ENCODE results near the gene ALS2CL. TPM values are rescaled to one million over a fixed set of nuclear protein-coding genes. Genes with fewer than 3 reads are reported as not detected.

ALS2CL gene
- total RNA-seq, 3 donors from 2014 or later, result 1.3 to 1.5 (median 1.4) TPM

- no peak overlapping the region for H3K4me3 Mint-ChIP-seq
- H3K27me3 Mint-ChIP-seq (ENCODE audit: low read depth), result peaks cover 8% of the 10 kb centered on the region
- peaks cover 18% of the 10 kb centered on the region for H3K4me1 Mint-ChIP-seq (ENCODE audit: low read depth)
- H3K36me3 Mint-ChIP-seq (ENCODE audit: insufficient read depth), result no peaks in the 10 kb centered on the region
- DNase-seq (no peak), ATAC-seq (no peak)
- H3K9me3 Mint-ChIP-seq, result no peaks in the 10 kb centered on the region
Observed at GRCh38 chr3:46702246-46703012, 8.9 kb upstream of the ALS2CL start.

DNA sequence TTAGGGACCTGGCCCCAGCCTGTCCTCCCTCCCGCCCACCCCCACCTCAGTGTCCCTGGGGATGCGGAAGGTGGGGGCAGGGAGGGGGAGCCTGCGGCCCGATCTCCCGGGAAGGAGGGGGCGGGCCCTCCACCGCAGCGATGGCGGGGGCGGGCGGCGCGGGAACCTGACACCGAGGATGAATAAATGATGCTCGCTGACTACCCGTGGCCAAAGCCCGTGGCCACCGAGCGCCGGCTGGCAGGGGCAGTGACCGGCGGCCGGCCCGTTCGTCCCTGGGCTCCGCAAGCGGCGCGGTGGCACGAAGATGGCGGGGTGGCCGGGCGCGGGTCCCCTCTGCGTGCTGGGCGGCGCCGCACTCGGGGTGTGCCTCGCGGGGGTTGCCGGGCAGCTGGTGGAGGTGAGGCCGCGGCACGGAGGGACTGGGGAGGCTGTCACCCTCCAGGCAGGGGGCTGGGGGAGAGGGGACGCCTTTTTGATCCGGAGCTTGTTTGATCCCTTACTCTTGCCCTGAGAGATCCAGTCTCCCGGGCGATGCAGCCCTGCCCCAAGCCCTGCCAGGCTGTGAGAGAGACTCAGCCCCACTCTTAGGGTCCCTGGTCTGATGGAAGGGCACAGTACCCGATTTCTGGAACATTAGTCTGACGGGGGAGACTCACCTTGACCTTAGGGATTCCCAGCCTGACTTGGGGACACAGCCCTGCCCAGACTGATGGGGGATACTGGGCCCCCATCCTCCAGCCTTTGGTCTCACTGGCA is 7.9 kb upstream of the ALS2CL start, which contains the start of gene TMIE:
TMIE (plus strand) TSS at position 212 of the 759 bp plus-strand sequence; CDS start at position 308, 96 bp downstream.
- H3K36me3 Mint-ChIP-seq (ENCODE audit: insufficient read depth), result no peaks in the 10 kb centered on the region
- DNase-seq (no peak), ATAC-seq (peak; percentile 38 to 47)
- peaks cover 8% of the 10 kb centered on the region for H3K27me3 Mint-ChIP-seq (ENCODE audit: low read depth)
- peaks cover 23% of the 10 kb centered on the region for H3K4me1 Mint-ChIP-seq (ENCODE audit: low read depth)
- no peaks in the 10 kb centered on the region for H3K9me3 Mint-ChIP-seq
- peak within 1 kb of the TSS; percentile 46 for H3K4me3 Mint-ChIP-seq

DNA sequence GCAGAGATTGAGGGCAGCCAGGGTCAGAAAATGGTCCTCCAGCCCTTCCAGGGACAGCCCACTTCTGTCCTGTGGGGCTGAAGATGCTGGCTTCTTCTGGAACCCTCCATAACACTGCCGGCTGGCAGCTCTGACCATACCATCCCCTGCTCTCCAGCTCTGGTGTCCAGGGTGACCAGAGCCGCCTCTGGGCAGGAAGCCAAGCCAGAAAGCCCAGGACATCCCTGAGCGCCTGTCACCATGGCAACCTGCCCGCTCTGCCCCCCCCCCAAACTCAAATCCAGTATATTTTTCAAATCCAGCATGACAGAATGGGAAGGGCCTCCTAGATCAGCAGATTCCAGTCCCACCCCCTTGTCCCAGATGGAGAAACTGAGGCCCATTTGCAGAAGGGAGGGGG is 7.3 kb upstream of the ALS2CL start:
- peaks cover 28% of the 10 kb centered on the region for H3K4me1 Mint-ChIP-seq (ENCODE audit: low read depth)
- ATAC-seq (no peak), DNase-seq (no peak)
- H3K9me3 Mint-ChIP-seq, result no peaks in the 10 kb centered on the region
- peaks cover 8% of the 10 kb centered on the region for H3K27me3 Mint-ChIP-seq (ENCODE audit: low read depth)
- peak overlapping the region; percentile 46 for H3K4me3 Mint-ChIP-seq
- H3K36me3 Mint-ChIP-seq (ENCODE audit: insufficient read depth), result no peaks in the 10 kb centered on the region

DNA sequence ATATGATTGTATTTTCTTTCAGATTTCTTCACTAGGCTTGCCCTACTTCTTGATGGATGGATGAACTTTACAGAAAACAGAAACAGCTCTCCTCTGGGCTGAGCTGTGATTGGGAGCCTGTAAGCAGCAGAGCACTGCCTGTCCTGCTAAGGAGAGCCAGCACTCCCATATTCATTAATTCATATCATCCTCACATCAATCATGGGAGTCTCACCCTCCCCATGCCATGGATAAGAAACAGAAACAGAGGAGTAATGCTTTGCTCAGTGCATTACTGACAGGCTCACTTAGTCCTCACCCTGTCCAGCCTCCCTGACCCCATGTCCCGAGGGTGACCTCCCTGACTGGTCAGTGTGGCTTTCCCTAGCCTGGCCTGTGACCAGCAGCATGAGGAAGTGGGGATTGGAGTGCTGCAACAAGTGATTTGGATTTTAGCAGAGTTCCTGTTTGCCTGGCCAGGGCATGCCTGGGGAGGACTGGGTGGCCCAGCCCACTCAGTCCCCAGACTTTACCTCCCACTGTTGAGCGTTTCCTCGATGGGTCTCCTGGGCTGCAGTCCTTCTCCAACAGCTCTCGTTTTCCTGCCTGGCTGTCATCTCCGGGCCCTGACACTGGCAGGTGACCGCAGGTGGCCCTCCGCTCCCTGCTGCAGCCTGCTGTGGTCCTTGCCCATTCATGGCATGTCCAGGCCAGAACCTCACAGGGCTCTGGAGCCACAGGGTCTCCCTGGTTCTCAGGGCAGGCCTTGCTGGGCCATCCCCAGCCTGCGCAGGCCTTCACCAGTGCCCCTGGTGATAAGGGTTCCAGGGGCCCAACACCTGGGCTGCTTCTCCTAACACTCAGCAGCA is 6.4 kb upstream of the ALS2CL start:
- no peak for ATAC-seq
- no peak for DNase-seq
- Mint-ChIP-seq H3K4me3 (no peak overlapping the region), H3K36me3 (ENCODE audit: insufficient read depth) (no peaks in the 10 kb centered on the region), H3K9me3 (no peaks in the 10 kb centered on the region), H3K4me1 (ENCODE audit: low read depth) (peaks cover 37% of the 10 kb centered on the region), H3K27me3 (ENCODE audit: low read depth) (peaks cover 8% of the 10 kb centered on the region)

- peaks cover 52% of the 10 kb centered on the region for H3K4me1 Mint-ChIP-seq (ENCODE audit: low read depth)
- no peak for DNase-seq
Observed at GRCh38 chr3:46695962-46696894, 2.7 kb upstream of the ALS2CL start.

GRCh38 chr3:46695177-46695961 is 1.9 kb upstream of the ALS2CL start:
- no peaks in the 10 kb centered on the region for H3K9me3 Mint-ChIP-seq
- DNase-seq (peak; percentile 42), ATAC-seq (peak in 1 of 2 donors; percentile 13)
- H3K27me3 Mint-ChIP-seq (ENCODE audit: low read depth), result no peaks in the 10 kb centered on the region
- H3K36me3 Mint-ChIP-seq (ENCODE audit: insufficient read depth), result no peaks in the 10 kb centered on the region
- peak overlapping the region; percentile 45 for H3K4me3 Mint-ChIP-seq
- H3K4me1 Mint-ChIP-seq (ENCODE audit: low read depth), result peaks cover 61% of the 10 kb centered on the region

More at GRCh38 chr3:46695962-46696894, 2.7 kb upstream of the ALS2CL start:
- no peak for ATAC-seq
- Mint-ChIP-seq H3K9me3 (no peaks in the 10 kb centered on the region), H3K27me3 (ENCODE audit: low read depth) (no peaks in the 10 kb centered on the region), H3K4me3 (no peak overlapping the region), H3K36me3 (ENCODE audit: insufficient read depth) (no peaks in the 10 kb centered on the region)

- no peak for ATAC-seq
- H3K27me3 Mint-ChIP-seq (ENCODE audit: low read depth), result no peaks in the 10 kb centered on the region
- no peak for DNase-seq
- H3K36me3 Mint-ChIP-seq (ENCODE audit: insufficient read depth), result no peaks in the 10 kb centered on the region
- H3K4me3 Mint-ChIP-seq, result peak overlapping the region; percentile 24
- H3K9me3 Mint-ChIP-seq, result no peaks in the 10 kb centered on the region
- H3K4me1 Mint-ChIP-seq (ENCODE audit: low read depth), result peaks cover 65% of the 10 kb centered on the region
Observed at GRCh38 chr3:46694520-46694919, 1.0 kb upstream of the ALS2CL start.

DNA sequence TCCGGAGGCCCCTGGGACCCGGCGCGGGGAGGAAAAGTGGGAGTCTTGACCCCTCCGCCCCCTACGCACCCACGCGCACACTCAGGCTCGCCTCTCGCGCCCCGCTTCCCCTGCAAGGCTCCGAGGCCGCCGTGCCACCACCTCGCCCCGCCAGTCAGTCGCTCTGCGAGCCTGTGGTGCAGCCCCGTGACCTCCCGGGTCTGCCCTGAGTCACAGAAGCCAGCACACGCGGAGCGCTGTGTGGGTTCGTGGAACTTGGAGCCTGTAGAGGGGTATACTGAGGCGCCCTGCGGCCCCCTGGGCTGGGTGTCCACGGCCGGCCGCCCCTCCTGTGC is 380 bp upstream of the ALS2CL start:
- Mint-ChIP-seq H3K4me3 (peak overlapping the region; percentile 58), H3K27me3 (ENCODE audit: low read depth) (no peaks in the 10 kb centered on the region), H3K36me3 (ENCODE audit: insufficient read depth) (no peaks in the 10 kb centered on the region), H3K4me1 (ENCODE audit: low read depth) (peaks cover 62% of the 10 kb centered on the region), H3K9me3 (no peaks in the 10 kb centered on the region)
- peak; percentile 64 to 66 for ATAC-seq
- DNase-seq, result peak; percentile 49

DNA sequence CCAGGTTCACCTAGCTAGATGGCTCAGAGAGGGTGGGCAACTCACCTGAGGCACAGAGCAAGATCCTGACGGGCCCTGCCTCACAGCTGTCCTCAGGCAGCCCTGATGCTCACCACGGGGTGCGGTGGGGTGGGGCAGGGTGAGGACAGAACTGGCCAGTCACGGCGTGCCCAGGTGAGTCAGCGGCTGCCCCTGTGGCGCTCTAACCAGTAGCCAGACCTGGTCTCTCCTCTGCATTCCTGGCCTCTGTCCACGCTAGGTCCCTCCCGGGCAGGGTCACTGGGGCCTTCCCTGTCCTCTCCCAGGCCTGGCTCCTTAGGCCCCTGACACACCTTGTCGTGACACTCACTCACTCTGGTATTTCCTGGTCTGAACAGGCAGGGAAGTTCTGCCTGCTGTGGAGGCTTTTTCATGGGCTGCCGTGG is 901 bp downstream of the ALS2CL start:
- ATAC-seq, result no peak
- no peak for DNase-seq

GRCh38 chr3:46690798-46691197 is 2.7 kb downstream of the ALS2CL start:
- H3K36me3 Mint-ChIP-seq (ENCODE audit: insufficient read depth), result no peaks in the 10 kb centered on the region
- ATAC-seq (no peak), DNase-seq (no peak)
- no peaks in the 10 kb centered on the region for H3K27me3 Mint-ChIP-seq (ENCODE audit: low read depth)
- no peaks in the 10 kb centered on the region for H3K9me3 Mint-ChIP-seq
- H3K4me3 Mint-ChIP-seq, result no peak overlapping the region
- H3K4me1 Mint-ChIP-seq (ENCODE audit: low read depth), result peaks cover 48% of the 10 kb centered on the region

More for the DNA sequence above, 901 bp downstream of the ALS2CL start:
- Mint-ChIP-seq H3K36me3 (ENCODE audit: insufficient read depth) (no peaks in the 10 kb centered on the region), H3K27me3 (ENCODE audit: low read depth) (no peaks in the 10 kb centered on the region), H3K4me1 (ENCODE audit: low read depth) (peaks cover 60% of the 10 kb centered on the region), H3K9me3 (no peaks in the 10 kb centered on the region), H3K4me3 (peak overlapping the region; percentile 77)

- Mint-ChIP-seq H3K27me3 (ENCODE audit: low read depth) (no peaks in the 10 kb centered on the region), H3K4me1 (ENCODE audit: low read depth) (peaks cover 6% of the 10 kb centered on the region), H3K4me3 (no peak overlapping the region), H3K9me3 (no peaks in the 10 kb centered on the region), H3K36me3 (ENCODE audit: insufficient read depth) (peaks cover 1% of the 10 kb centered on the region)
- DNase-seq, result no peak
- ATAC-seq, result no peak
Observed at GRCh38 chr3:46685446-46685845, 8.0 kb downstream of the ALS2CL start.

DNA sequence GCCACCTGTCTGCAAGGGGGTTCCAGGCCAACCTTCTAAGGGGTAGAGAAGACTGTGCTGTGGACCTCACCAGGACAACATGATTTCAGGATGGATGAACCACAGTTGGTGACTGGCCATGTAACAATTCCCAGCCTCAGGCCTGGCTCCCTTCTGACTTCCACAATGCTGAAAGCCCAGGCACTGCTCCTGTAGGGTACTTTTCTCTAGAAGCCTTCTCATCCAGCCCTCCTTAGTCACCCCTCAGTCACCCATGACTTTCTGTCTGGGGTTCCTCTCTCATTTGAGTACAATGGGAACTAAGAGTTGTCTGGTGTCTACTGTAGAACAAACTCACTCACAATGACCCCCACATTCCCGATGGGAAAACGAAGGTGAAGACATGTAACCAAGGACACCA is 8.6 kb downstream of the ALS2CL start:
- Mint-ChIP-seq H3K9me3 (no peaks in the 10 kb centered on the region), H3K36me3 (ENCODE audit: insufficient read depth) (peaks cover 3% of the 10 kb centered on the region), H3K4me3 (no peak overlapping the region), H3K27me3 (ENCODE audit: low read depth) (no peaks in the 10 kb centered on the region), H3K4me1 (ENCODE audit: low read depth) (peaks cover 3% of the 10 kb centered on the region)
- ATAC-seq (no peak), DNase-seq (no peak)

- Mint-ChIP-seq H3K9me3 (no peaks in the 10 kb centered on the region), H3K4me3 (no peak overlapping the region), H3K27me3 (ENCODE audit: low read depth) (no peaks in the 10 kb centered on the region), H3K36me3 (ENCODE audit: insufficient read depth) (peaks cover 5% of the 10 kb centered on the region), H3K4me1 (ENCODE audit: low read depth) (no peaks in the 10 kb centered on the region)
- DNase-seq, result no peak
- ATAC-seq, result no peak
Observed at GRCh38 chr3:46682974-46683373, 10.5 kb downstream of the ALS2CL start.
